Smooth muscle cell (in vitro differentiated cells): ENCODE measurements around the gene LZIC. TPM values are rescaled to one million over a fixed set of nuclear protein-coding genes. Genes with fewer than 3 reads are reported as not detected.
A peak's percentile ranks its signal among the peaks of the same experiment; 100 is the strongest.

Source experiments
- DNase-seq: peaks from one replicate; lab custom pipeline; 2025; ENCODE audit not compliant: unreplicated experiment; lab: John Stamatoyannopoulos, UW
- H2AFZ ChIP-seq: fragments of 200-600 bp; sonication (generic); 2 replicates; pipeline ENCODE4 v1.6.0; 2016; ENCODE audit warnings: antibody characterized with exemption, low read depth, mild to moderate bottlenecking
- H3F3A ChIP-seq: fragments of 200-600 bp; sonication (generic); 2 replicates; pipeline ENCODE4 v1.6.0; 2017; ENCODE audit warnings: antibody characterized with exemption, low read depth
- H3K27ac ChIP-seq: fragments of 200-600 bp; sonication (generic); 2 replicates; pipeline ENCODE4 v1.5.1; 2016; ENCODE audit warnings: low read depth, mild to moderate bottlenecking
- H3K27me3 ChIP-seq: fragments of 200-600 bp; sonication (generic); 2 replicates; pipeline ENCODE4 v1.6.1; 2016; ENCODE audit warnings: low read depth, mild to moderate bottlenecking
- H3K36me3 ChIP-seq: fragments of 200-600 bp; sonication (generic); 2 replicates; pipeline ENCODE4 v1.5.1; 2016; ENCODE audit warnings: low read depth
- H3K4me1 ChIP-seq: fragments of 200-600 bp; sonication (generic); 2 replicates; pipeline ENCODE4 v1.5.1; 2016; ENCODE audit warnings: low read depth
- H3K4me2 ChIP-seq: fragments of 200-600 bp; sonication (generic); 2 replicates; pipeline ENCODE4 v1.6.0; 2016; ENCODE audit warnings: mild to moderate bottlenecking
- H3K4me3 ChIP-seq: fragments of 200-600 bp; sonication (generic); 2 replicates; pipeline ENCODE4 v1.5.1; 2016; ENCODE audit warnings: mild to moderate bottlenecking
- H3K79me2 ChIP-seq: fragments of 200-600 bp; sonication (generic); 2 replicates; pipeline ENCODE4 v1.6.0; 2016; ENCODE audit warnings: low read depth, mild to moderate bottlenecking
- H3K9ac ChIP-seq: fragments of 200-600 bp; sonication (generic); 2 replicates; pipeline ENCODE4 v1.6.0; 2016; ENCODE audit warnings: low read depth
- H3K9me3 ChIP-seq: fragments of 200-600 bp; sonication (generic); replicated peaks from 2 replicates; pipeline ENCODE4 v1.5.1; 2016; ENCODE audit warnings: low read depth
- H4K20me1 ChIP-seq: fragments of 200-600 bp; sonication (generic); 2 replicates; pipeline ENCODE4 v1.6.0; 2016; ENCODE audit warnings: low read depth
- CTCF ChIP-seq: fragments of 200-600 bp; sonication (generic); IDR thresholded peaks from 2 replicates; pipeline ENCODE4 v1.5.1; 2017; ENCODE audit warnings: borderline replicate concordance, mild to moderate bottlenecking, antibody characterized with exemption; ENCODE audit not compliant: insufficient read depth, poor library complexity, severe bottlenecking
- WGBS: methylation state at CpG from one replicate; pipeline ENCODE4 v1.1.7; 2016; ENCODE audit warnings: low lambda C conversion rate; 5-methylcytosine and 5-hydroxymethylcytosine counted together
- polyA plus RNA-seq: library from polyadenylated mRNA; unstranded; fragments of >200 nt; fragmentation: Nextera tagmentation; extraction: Ambion mirVana; gene quantifications from 2 replicates; pipeline ENCODE4 v1.2.1, GENCODE V29; 2016
- total RNA-seq: library from RNA; depleted of rRNA; stranded (reverse); fragments of >200 nt; gene quantifications from 2 replicates; pipeline ENCODE4 v1.2.3, GENCODE V29; 2014

LZIC gene
- total and polyA plus RNA-seq, 2 experiments from 2014 or later = 21.9 to 42.3 TPM

DNA sequence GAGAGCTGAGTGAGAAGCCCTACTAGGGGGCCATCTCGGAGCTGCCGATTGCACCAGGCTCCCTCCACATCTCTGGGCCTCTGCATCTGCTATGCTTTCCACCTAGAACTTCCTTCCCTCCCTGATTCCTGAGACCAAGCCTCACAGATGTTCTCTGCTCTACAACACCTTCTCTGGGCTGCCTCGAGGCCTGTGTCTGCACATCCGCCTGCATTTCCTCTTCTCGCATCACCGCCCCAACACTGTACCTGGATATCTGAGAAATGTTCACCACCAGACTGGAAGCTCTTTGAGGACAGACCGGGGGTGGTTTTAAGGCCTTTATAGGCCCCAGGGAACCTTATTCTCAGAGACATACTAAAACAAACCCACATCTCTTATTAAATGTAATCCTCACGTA is 53.8 kb downstream of the LZIC start:
- H3K36me3 ChIP-seq = no peaks in the 10 kb centered on the region
- TF ChIP-seq CTCF = no peak
- H3K9me3 ChIP-seq = no peaks in the 10 kb centered on the region
- peak overlapping the region; percentile 54 for H3K4me2 ChIP-seq
- H3F3A ChIP-seq = peaks cover 16% of the 10 kb centered on the region
- H4K20me1 ChIP-seq = peaks cover 11% of the 10 kb centered on the region
- no peak for DNase-seq
- H3K27me3 ChIP-seq = no peaks in the 10 kb centered on the region
- no peak overlapping the region for H2AFZ ChIP-seq
- peak overlapping the region; percentile 89 for H3K27ac ChIP-seq
- no peak overlapping the region for H3K9ac ChIP-seq
- H3K79me2 ChIP-seq = no peaks in the 10 kb centered on the region
- peaks cover 58% of the 10 kb centered on the region for H3K4me1 ChIP-seq
- H3K4me3 ChIP-seq = no peak overlapping the region
- WGBS = 88% methylated on average over 8 of the region's 8 CpGs

DNA sequence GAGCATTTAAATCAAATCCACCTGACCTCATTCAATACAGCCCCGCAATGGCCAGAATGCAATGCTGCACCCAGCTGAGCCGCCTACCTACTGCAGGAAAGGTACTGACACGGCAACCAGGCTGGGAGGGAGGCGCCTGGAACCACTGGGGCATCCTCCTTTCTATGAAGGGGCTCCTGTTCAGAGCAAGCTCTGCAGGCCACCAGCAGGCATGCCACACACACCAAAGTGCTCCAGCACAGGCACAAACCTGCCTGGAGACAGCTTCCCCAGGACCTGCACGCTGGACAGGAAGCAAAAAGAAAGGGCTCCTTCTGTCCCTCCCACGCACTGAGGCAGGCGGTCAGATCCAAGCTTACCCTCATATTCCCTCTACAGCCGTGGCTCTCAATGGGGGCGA is 54.3 kb downstream of the LZIC start:
- WGBS = 86% methylated on average over 9 of the region's 9 CpGs
- H3F3A ChIP-seq = peaks cover 16% of the 10 kb centered on the region
- peaks cover 61% of the 10 kb centered on the region for H3K4me1 ChIP-seq
- H3K4me3 ChIP-seq = no peak overlapping the region
- peaks cover 15% of the 10 kb centered on the region for H4K20me1 ChIP-seq
- DNase-seq = no peak
- H3K27me3 ChIP-seq = no peaks in the 10 kb centered on the region
- H3K79me2 ChIP-seq = no peaks in the 10 kb centered on the region
- no peaks in the 10 kb centered on the region for H3K36me3 ChIP-seq
- H3K27ac ChIP-seq = peak overlapping the region; percentile 89
- no peak overlapping the region for H3K4me2 ChIP-seq
- no peak for TF ChIP-seq CTCF
- no peaks in the 10 kb centered on the region for H3K9me3 ChIP-seq
- H2AFZ ChIP-seq = no peak overlapping the region
- no peak overlapping the region for H3K9ac ChIP-seq

GRCh38 chr1:9887070-9887469 is 56.1 kb downstream of the LZIC start:
- H3F3A ChIP-seq = peaks cover 11% of the 10 kb centered on the region
- H4K20me1 ChIP-seq = peaks cover 32% of the 10 kb centered on the region
- H3K36me3 ChIP-seq = no peaks in the 10 kb centered on the region
- H3K79me2 ChIP-seq = no peaks in the 10 kb centered on the region
- peaks cover 52% of the 10 kb centered on the region for H3K4me1 ChIP-seq
- H2AFZ ChIP-seq = no peak overlapping the region
- H3K27me3 ChIP-seq = no peaks in the 10 kb centered on the region
- no peak overlapping the region for H3K4me2 ChIP-seq
- TF ChIP-seq CTCF = no peak
- H3K9me3 ChIP-seq = no peaks in the 10 kb centered on the region
- H3K4me3 ChIP-seq = no peak overlapping the region
- WGBS = 97% methylated on average over 4 of the region's 4 CpGs
- no peak overlapping the region for H3K9ac ChIP-seq
- H3K27ac ChIP-seq = no peak overlapping the region
- DNase-seq = no peak

- Histone ChIP-seq H3K4me2 (peak overlapping the region; percentile 51), H2AFZ (no peak overlapping the region), H3K4me3 (no peak overlapping the region), H3K79me2 (no peaks in the 10 kb centered on the region), H3K4me1 (peaks cover 56% of the 10 kb centered on the region), H4K20me1 (peaks cover 39% of the 10 kb centered on the region), H3K27me3 (no peaks in the 10 kb centered on the region), H3K27ac (no peak overlapping the region), H3K9me3 (no peaks in the 10 kb centered on the region), H3K9ac (no peak overlapping the region), H3K36me3 (no peaks in the 10 kb centered on the region), H3F3A (peaks cover 10% of the 10 kb centered on the region)
- DNase-seq = no peak
- TF ChIP-seq CTCF = no peak
- 59% methylated on average over 17 of the region's 17 CpGs for WGBS
Observed at GRCh38 chr1:9886092-9886742, 57.0 kb downstream of the LZIC start.
